ENCODE results near the gene NPLOC4. TPM values are rescaled to one million over a fixed set of nuclear protein-coding genes. Genes with fewer than 3 reads are reported as not detected.

NPLOC4 gene
- total and polyA plus RNA-seq, 4 donors = 23.5 to 67.4 (median 50.6) TPM

GRCh38 chr17:81524039-81524864, 112.7 kb downstream of the NPLOC4 start:
- TF ChIP-seq FOXA1 (IDR thresholded peaks at IDR 0.05) (no peak), SP1 (IDR thresholded peaks at IDR 0.05) (no peak), TAF1 (conservative IDR thresholded peaks at IDR 0.05) (no peak), GABPA (IDR thresholded peaks at IDR 0.05 in 1 of 2, conservative IDR thresholded peaks at IDR 0.05 in 1 of 2) (no peak), FOXA2 (IDR thresholded peaks at IDR 0.05) (no peak), REST (IDR thresholded peaks at IDR 0.05) (no peak), YY1 (IDR thresholded peaks at IDR 0.05) (no peak), NR2F2 (IDR thresholded peaks at IDR 0.05) (no peak), RAD21 (IDR thresholded peaks at IDR 0.05) (no peak), ZBTB33 (IDR thresholded peaks at IDR 0.05) (no peak), RXRA (IDR thresholded peaks at IDR 0.05) (no peak), JUND (IDR thresholded peaks at IDR 0.05) (no peak), HNF4G (IDR thresholded peaks at IDR 0.05) (no peak), EGR1 (IDR thresholded peaks at IDR 0.05; ENCODE audit: low read depth in 2 of 2) (no peak)
- TF ChIP-seq, protein P1, sequence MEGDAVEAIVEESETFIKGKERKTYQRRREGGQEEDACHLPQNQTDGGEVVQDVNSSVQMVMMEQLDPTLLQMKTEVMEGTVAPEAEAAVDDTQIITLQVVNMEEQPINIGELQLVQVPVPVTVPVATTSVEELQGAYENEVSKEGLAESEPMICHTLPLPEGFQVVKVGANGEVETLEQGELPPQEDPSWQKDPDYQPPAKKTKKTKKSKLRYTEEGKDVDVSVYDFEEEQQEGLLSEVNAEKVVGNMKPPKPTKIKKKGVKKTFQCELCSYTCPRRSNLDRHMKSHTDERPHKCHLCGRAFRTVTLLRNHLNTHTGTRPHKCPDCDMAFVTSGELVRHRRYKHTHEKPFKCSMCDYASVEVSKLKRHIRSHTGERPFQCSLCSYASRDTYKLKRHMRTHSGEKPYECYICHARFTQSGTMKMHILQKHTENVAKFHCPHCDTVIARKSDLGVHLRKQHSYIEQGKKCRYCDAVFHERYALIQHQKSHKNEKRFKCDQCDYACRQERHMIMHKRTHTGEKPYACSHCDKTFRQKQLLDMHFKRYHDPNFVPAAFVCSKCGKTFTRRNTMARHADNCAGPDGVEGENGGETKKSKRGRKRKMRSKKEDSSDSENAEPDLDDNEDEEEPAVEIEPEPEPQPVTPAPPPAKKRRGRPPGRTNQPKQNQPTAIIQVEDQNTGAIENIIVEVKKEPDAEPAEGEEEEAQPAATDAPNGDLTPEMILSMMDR (IDR thresholded peaks at IDR 0.05; ENCODE audit: low read depth, low read length, missing input control) = no peak
- TF ChIP-seq, protein P2, sequence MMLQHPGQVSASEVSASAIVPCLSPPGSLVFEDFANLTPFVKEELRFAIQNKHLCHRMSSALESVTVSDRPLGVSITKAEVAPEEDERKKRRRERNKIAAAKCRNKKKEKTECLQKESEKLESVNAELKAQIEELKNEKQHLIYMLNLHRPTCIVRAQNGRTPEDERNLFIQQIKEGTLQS (IDR thresholded peaks at IDR 0.05) = no peak
- TF ChIP-seq, protein P3, sequence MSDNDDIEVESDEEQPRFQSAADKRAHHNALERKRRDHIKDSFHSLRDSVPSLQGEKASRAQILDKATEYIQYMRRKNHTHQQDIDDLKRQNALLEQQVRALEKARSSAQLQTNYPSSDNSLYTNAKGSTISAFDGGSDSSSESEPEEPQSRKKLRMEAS (IDR thresholded peaks at IDR 0.05) = no peak
- Histone ChIP-seq H3K9me3 (ENCODE audit: control insufficient read depth in 4 of 4, low read length in 3 of 4) (no peaks in the 10 kb centered on the region), H3K9ac (ENCODE audit: low read depth in 1 of 2, low read length in 2 of 2) (no peak overlapping the region), H3K4me3 (ENCODE audit: low read depth in 1 of 3, low read length in 3 of 3) (no peak overlapping the region), H3K27ac (ENCODE audit: low read depth in 1 of 2, low read length in 2 of 2) (no peak overlapping the region), H3K36me3 (ENCODE audit: control insufficient read depth in 4 of 4, insufficient read depth in 3 of 4, low read depth in 1 of 4, low read length in 3 of 4) (no peaks in the 10 kb centered on the region), H3K4me1 (ENCODE audit: control insufficient read depth in 4 of 4, insufficient read depth in 4 of 4, low read length in 3 of 4) (peaks cover 0 to 6% (median 3%) of the 10 kb centered on the region in 4 donors), H3K27me3 (ENCODE audit: control insufficient read depth in 4 of 4, insufficient read depth in 4 of 4, low read length in 3 of 4) (no peaks in the 10 kb centered on the region)
- DNase-seq (ENCODE audit: low spot score) = no peak
- WGBS = 85% methylated on average over 18 of the region's 18 CpGs
